Measurements from ENCODE around the gene CEP43. TPM values are rescaled to one million over a fixed set of nuclear protein-coding genes. Genes with fewer than 3 reads are reported as not detected.

The CEP43 gene
- polyA plus RNA-seq, 2 donors, result 6.1 to 6.9 TPM

DNA sequence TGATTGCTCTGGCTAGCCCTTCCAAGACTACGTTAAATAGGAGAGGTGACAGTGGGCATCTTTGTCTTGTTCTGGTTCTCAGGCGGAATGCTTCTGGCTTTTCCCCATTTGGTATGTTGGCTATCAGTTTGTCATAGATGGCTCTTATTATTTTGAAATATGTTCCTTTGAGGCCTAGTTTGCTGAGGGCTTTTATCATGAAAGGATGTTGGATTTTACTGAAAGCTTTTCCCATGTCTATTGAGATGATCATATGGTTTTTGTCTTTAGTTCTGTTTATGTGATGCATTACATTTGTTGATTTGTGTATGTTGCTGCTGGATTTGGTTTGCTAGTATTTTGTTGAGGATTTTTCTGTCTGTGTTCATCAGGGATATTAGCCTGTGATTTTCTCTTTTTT lies 32.9 kb upstream of the CEP43 start:
- Histone ChIP-seq H3K36me3 (ENCODE audit: control insufficient read depth in 2 of 2, insufficient read depth in 2 of 2, low read length in 1 of 2) (no peaks in the 10 kb centered on the region), H3K9me3 (ENCODE audit: control insufficient read depth in 2 of 2, insufficient read depth in 1 of 2, low read depth in 1 of 2, low read length in 1 of 2) (no peaks in the 10 kb centered on the region), H3K27me3 (ENCODE audit: control insufficient read depth in 1 of 2, insufficient read depth in 2 of 2, low read length in 2 of 2) (no peaks in the 10 kb centered on the region), H3K4me3 (ENCODE audit: low read depth in 1 of 2, low read length in 2 of 2) (no peak overlapping the region), H3K27ac (ENCODE audit: low read depth in 2 of 2, low read length in 1 of 2) (no peak overlapping the region), H3K4me1 (ENCODE audit: control insufficient read depth in 2 of 2, insufficient read depth in 2 of 2, low read length in 1 of 2) (no peaks in the 10 kb centered on the region)
- WGBS, 2 donors, result 96 to 98% methylated on average over 2 of the region's 2 CpGs

- Histone ChIP-seq H3K27ac (ENCODE audit: low read depth in 2 of 2, low read length in 1 of 2) (no peak overlapping the region), H3K4me1 (ENCODE audit: control insufficient read depth in 2 of 2, insufficient read depth in 2 of 2, low read length in 1 of 2) (no peaks in the 10 kb centered on the region), H3K4me3 (ENCODE audit: low read depth in 1 of 2, low read length in 2 of 2) (no peak overlapping the region), H3K9me3 (ENCODE audit: control insufficient read depth in 2 of 2, insufficient read depth in 1 of 2, low read depth in 1 of 2, low read length in 1 of 2) (no peaks in the 10 kb centered on the region), H3K27me3 (ENCODE audit: control insufficient read depth in 1 of 2, insufficient read depth in 2 of 2, low read length in 2 of 2) (no peaks in the 10 kb centered on the region), H3K36me3 (ENCODE audit: control insufficient read depth in 2 of 2, insufficient read depth in 2 of 2, low read length in 1 of 2) (no peaks in the 10 kb centered on the region)
- 74 to 75% methylated on average over 8 of the region's 8 CpGs for WGBS, 2 donors
Measured at GRCh38 chr6:166969390-166970002, 29.7 kb upstream of the CEP43 start.

DNA sequence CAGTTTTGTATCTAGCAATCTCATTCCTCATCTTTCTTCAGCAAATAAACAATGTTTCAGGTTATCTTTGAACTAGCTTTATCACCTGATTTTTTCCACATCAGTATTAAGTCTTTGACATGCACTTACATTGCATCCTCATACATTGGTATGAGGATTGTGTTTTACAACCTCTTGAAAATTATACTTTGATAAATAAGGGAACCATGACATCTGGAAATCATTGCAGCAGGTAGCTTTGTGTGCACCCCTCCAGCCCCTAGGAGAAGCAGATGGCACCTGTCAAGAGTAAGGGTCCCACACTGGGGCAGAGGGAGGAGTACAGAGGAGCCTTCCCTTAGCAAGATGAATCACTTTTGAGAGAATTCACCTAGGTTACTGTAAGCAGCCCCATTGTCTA lies 29.1 kb upstream of the CEP43 start:
- no peaks in the 10 kb centered on the region for H3K9me3 ChIP-seq (ENCODE audit: control insufficient read depth in 2 of 2, insufficient read depth in 1 of 2, low read depth in 1 of 2, low read length in 1 of 2)
- H3K4me1 ChIP-seq (ENCODE audit: control insufficient read depth in 2 of 2, insufficient read depth in 2 of 2, low read length in 1 of 2), result no peaks in the 10 kb centered on the region
- no peak overlapping the region for H3K27ac ChIP-seq (ENCODE audit: low read depth in 2 of 2, low read length in 1 of 2)
- no peaks in the 10 kb centered on the region for H3K27me3 ChIP-seq (ENCODE audit: control insufficient read depth in 1 of 2, insufficient read depth in 2 of 2, low read length in 2 of 2)
- H3K36me3 ChIP-seq (ENCODE audit: control insufficient read depth in 2 of 2, insufficient read depth in 2 of 2, low read length in 1 of 2), result no peaks in the 10 kb centered on the region
- no peak overlapping the region for H3K4me3 ChIP-seq (ENCODE audit: low read depth in 1 of 2, low read length in 2 of 2)

DNA sequence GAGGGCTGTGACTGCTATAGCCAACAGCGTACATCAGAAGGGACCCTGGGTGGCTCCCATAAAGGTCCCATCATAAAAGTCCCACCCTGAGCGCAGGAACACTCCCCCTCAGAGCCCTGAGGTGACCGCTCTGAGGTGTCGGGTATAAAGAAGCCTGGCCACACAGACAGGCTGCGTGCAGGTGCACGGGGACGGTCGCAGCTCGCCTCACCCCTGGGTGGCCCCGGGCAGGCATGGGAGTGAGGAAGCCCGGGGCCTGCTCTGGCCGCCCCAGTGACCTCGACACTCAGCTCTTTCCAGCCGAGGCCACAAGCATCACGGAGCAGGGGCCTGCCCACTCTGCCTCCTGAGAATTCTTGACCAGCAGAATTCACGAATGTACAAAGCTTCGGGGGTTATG lies 28.4 kb upstream of the CEP43 start:
- no peaks in the 10 kb centered on the region for H3K36me3 ChIP-seq (ENCODE audit: control insufficient read depth in 2 of 2, insufficient read depth in 2 of 2, low read length in 1 of 2)
- H3K27me3 ChIP-seq (ENCODE audit: control insufficient read depth in 1 of 2, insufficient read depth in 2 of 2, low read length in 2 of 2), result no peaks in the 10 kb centered on the region
- H3K4me1 ChIP-seq (ENCODE audit: control insufficient read depth in 2 of 2, insufficient read depth in 2 of 2, low read length in 1 of 2), result no peaks in the 10 kb centered on the region
- no peak overlapping the region for H3K27ac ChIP-seq (ENCODE audit: low read depth in 2 of 2, low read length in 1 of 2)
- H3K4me3 ChIP-seq (ENCODE audit: low read depth in 1 of 2, low read length in 2 of 2), result no peak overlapping the region
- H3K9me3 ChIP-seq (ENCODE audit: control insufficient read depth in 2 of 2, insufficient read depth in 1 of 2, low read depth in 1 of 2, low read length in 1 of 2), result no peaks in the 10 kb centered on the region
- WGBS, 2 donors, result 86 to 96% methylated on average over 17 of the region's 17 CpGs

DNA sequence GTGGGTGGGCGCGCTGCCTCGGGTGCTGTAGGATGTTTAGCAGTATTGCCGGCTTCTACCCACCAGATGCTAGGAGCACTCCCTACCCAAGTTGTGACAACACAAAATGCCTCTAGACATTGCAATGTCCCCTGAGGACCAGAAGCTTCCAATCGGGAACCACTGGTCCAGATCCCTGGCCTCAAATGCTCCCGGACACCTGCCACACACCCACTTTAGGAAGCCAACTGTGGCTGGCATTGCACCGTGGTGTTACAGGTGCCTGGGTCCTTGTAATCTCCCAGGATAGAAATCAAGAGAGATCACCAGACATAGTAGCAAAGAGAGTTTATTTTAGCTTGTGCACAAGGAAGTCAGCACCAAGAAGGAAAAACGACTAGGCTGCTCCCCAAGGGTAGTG lies 27.9 kb upstream of the CEP43 start:
- H3K4me3 ChIP-seq (ENCODE audit: low read depth in 1 of 2, low read length in 2 of 2), result no peak overlapping the region
- no peak overlapping the region for H3K27ac ChIP-seq (ENCODE audit: low read depth in 2 of 2, low read length in 1 of 2)
- WGBS, 2 donors, result 88 to 90% methylated on average over 8 of the region's 8 CpGs
- H3K9me3 ChIP-seq (ENCODE audit: control insufficient read depth in 2 of 2, insufficient read depth in 1 of 2, low read depth in 1 of 2, low read length in 1 of 2), result no peaks in the 10 kb centered on the region
- H3K36me3 ChIP-seq (ENCODE audit: control insufficient read depth in 2 of 2, insufficient read depth in 2 of 2, low read length in 1 of 2), result no peaks in the 10 kb centered on the region
- no peaks in the 10 kb centered on the region for H3K4me1 ChIP-seq (ENCODE audit: control insufficient read depth in 2 of 2, insufficient read depth in 2 of 2, low read length in 1 of 2)
- no peaks in the 10 kb centered on the region for H3K27me3 ChIP-seq (ENCODE audit: control insufficient read depth in 1 of 2, insufficient read depth in 2 of 2, low read length in 2 of 2)

DNA sequence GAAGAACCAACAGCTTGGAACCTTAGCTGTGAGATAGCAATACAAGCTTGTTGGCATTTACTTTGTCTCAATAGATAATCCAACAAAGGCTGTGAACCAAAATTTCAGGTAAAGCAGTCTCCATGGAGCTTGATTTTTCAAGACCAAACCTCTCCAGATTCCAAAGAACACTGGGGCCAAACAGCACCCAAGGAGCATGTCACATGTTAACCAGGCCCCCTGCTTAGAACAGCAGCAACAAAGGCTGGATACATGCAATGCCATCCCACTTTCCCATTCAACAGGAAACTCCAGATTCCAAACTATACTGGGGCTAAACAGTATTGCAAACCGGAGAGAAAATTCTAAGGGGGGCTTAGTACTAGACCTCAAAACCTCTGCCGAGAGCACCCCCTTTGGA lies 27.1 kb upstream of the CEP43 start:
- Histone ChIP-seq H3K27me3 (ENCODE audit: control insufficient read depth in 1 of 2, insufficient read depth in 2 of 2, low read length in 2 of 2) (no peaks in the 10 kb centered on the region), H3K9me3 (ENCODE audit: control insufficient read depth in 2 of 2, insufficient read depth in 1 of 2, low read depth in 1 of 2, low read length in 1 of 2) (no peaks in the 10 kb centered on the region), H3K4me1 (ENCODE audit: control insufficient read depth in 2 of 2, insufficient read depth in 2 of 2, low read length in 1 of 2) (no peaks in the 10 kb centered on the region), H3K4me3 (ENCODE audit: low read depth in 1 of 2, low read length in 2 of 2) (no peak overlapping the region), H3K27ac (ENCODE audit: low read depth in 2 of 2, low read length in 1 of 2) (no peak overlapping the region), H3K36me3 (ENCODE audit: control insufficient read depth in 2 of 2, insufficient read depth in 2 of 2, low read length in 1 of 2) (no peaks in the 10 kb centered on the region)
- 94 to 99% methylated on average over 2 of the region's 2 CpGs for WGBS, 2 donors

DNA sequence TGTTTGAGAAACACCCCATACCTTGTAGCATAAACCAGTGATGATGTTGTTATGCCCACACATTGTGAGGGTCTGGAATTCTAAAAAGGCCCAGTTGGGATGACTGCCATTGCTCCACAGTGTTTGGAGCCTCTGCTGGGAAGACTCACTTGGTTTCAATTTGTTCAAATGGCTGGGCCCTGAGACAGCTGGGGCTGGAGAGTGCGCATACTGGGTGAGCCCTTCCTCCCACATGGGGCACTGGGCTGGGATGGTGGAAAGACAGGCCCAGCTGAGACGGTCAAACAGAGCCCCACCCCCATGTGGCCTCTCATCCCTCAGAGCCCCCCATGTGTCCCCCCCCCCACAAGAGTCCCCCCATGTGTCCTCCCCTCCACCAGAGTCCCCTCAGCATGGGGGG lies 22.6 kb upstream of the CEP43 start:
- no peaks in the 10 kb centered on the region for H3K27me3 ChIP-seq (ENCODE audit: control insufficient read depth in 1 of 2, insufficient read depth in 2 of 2, low read length in 2 of 2)
- no peak overlapping the region for H3K4me3 ChIP-seq (ENCODE audit: low read depth in 1 of 2, low read length in 2 of 2)
- H3K27ac ChIP-seq (ENCODE audit: low read depth in 2 of 2, low read length in 1 of 2), result no peak overlapping the region
- H3K9me3 ChIP-seq (ENCODE audit: control insufficient read depth in 2 of 2, insufficient read depth in 1 of 2, low read depth in 1 of 2, low read length in 1 of 2), result no peaks in the 10 kb centered on the region
- 92 to 96% methylated on average over 2 of the region's 2 CpGs for WGBS, 2 donors
- no peaks in the 10 kb centered on the region for H3K36me3 ChIP-seq (ENCODE audit: control insufficient read depth in 2 of 2, insufficient read depth in 2 of 2, low read length in 1 of 2)
- H3K4me1 ChIP-seq (ENCODE audit: control insufficient read depth in 2 of 2, insufficient read depth in 2 of 2, low read length in 1 of 2), result no peaks in the 10 kb centered on the region

GRCh38 chr6:166977621-166978525 lies 21.3 kb upstream of the CEP43 start:
- no peaks in the 10 kb centered on the region for H3K4me1 ChIP-seq (ENCODE audit: control insufficient read depth in 2 of 2, insufficient read depth in 2 of 2, low read length in 1 of 2)
- H3K27me3 ChIP-seq (ENCODE audit: control insufficient read depth in 1 of 2, insufficient read depth in 2 of 2, low read length in 2 of 2), result no peaks in the 10 kb centered on the region
- no peak overlapping the region for H3K27ac ChIP-seq (ENCODE audit: low read depth in 2 of 2, low read length in 1 of 2)
- 90 to 93% methylated on average over 9 of the region's 9 CpGs for WGBS, 2 donors
- H3K9me3 ChIP-seq (ENCODE audit: control insufficient read depth in 2 of 2, insufficient read depth in 1 of 2, low read depth in 1 of 2, low read length in 1 of 2), result no peaks in the 10 kb centered on the region
- H3K4me3 ChIP-seq (ENCODE audit: low read depth in 1 of 2, low read length in 2 of 2), result no peak overlapping the region
- no peaks in the 10 kb centered on the region for H3K36me3 ChIP-seq (ENCODE audit: control insufficient read depth in 2 of 2, insufficient read depth in 2 of 2, low read length in 1 of 2)

GRCh38 chr6:166980738-166981137 lies 18.5 kb upstream of the CEP43 start:
- Histone ChIP-seq H3K27me3 (ENCODE audit: control insufficient read depth in 1 of 2, insufficient read depth in 2 of 2, low read length in 2 of 2) (no peaks in the 10 kb centered on the region), H3K9me3 (ENCODE audit: control insufficient read depth in 2 of 2, insufficient read depth in 1 of 2, low read depth in 1 of 2, low read length in 1 of 2) (no peaks in the 10 kb centered on the region), H3K4me3 (ENCODE audit: low read depth in 1 of 2, low read length in 2 of 2) (no peak overlapping the region), H3K27ac (ENCODE audit: low read depth in 2 of 2, low read length in 1 of 2) (no peak overlapping the region), H3K4me1 (ENCODE audit: control insufficient read depth in 2 of 2, insufficient read depth in 2 of 2, low read length in 1 of 2) (no peaks in the 10 kb centered on the region), H3K36me3 (ENCODE audit: control insufficient read depth in 2 of 2, insufficient read depth in 2 of 2, low read length in 1 of 2) (no peaks in the 10 kb centered on the region)
- WGBS, 2 donors, result 96 to 98% methylated on average over 3 of the region's 3 CpGs

DNA sequence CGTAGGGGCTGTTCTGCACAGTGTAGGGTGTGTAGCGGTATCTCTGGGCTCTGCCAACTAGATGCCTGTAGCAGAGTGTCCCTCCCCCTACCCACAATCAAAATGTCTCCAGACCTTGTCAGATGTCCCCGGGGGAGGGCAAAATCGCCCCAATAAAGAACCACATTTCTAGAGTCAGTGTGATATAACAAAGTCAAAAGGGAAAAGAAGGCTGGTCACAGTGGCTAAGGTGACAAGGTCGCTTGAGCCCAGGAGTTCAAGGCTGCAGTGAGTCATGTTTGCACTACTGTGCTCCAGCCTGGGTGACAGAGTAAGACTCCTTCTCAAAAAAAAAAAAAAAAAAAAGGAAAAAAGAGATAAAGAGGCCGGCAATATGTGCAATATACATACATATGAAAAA lies 11.7 kb upstream of the CEP43 start:
- H3K36me3 ChIP-seq (ENCODE audit: control insufficient read depth in 2 of 2, insufficient read depth in 2 of 2, low read length in 1 of 2), result no peaks in the 10 kb centered on the region
- no peak overlapping the region for H3K4me3 ChIP-seq (ENCODE audit: low read depth in 1 of 2, low read length in 2 of 2)
- H3K4me1 ChIP-seq (ENCODE audit: control insufficient read depth in 2 of 2, insufficient read depth in 2 of 2, low read length in 1 of 2), result no peaks in the 10 kb centered on the region
- 61 to 71% methylated on average over 6 of the region's 6 CpGs for WGBS, 2 donors
- no peaks in the 10 kb centered on the region for H3K27me3 ChIP-seq (ENCODE audit: control insufficient read depth in 1 of 2, insufficient read depth in 2 of 2, low read length in 2 of 2)
- H3K9me3 ChIP-seq (ENCODE audit: control insufficient read depth in 2 of 2, insufficient read depth in 1 of 2, low read depth in 1 of 2, low read length in 1 of 2), result no peaks in the 10 kb centered on the region
- H3K27ac ChIP-seq (ENCODE audit: low read depth in 2 of 2, low read length in 1 of 2), result no peak overlapping the region

Data from esophagus (tissue), 2 donors.